GM12878 (cell line): Measurements from ENCODE around the gene INPP4B. TPM values are rescaled to one million over a fixed set of nuclear protein-coding genes. Genes with fewer than 3 reads are reported as not detected.

Experiments
- ATAC-seq: fragments of 200-7000 bp; cut with Tn5 transposase; 3 replicates; pipeline ENCODE4 v1.9.1; 2020; ENCODE audit warnings: mild to moderate bottlenecking, moderate library complexity
- BruUV-seq: library from RNA; stranded (reverse); fragments of 400-500 nt; replicated peaks from 2 replicates; lab custom pipeline; 2021; lab: Mats Ljungman, UMichigan
- CTCF ChIA-PET: fragments of 300-600 bp; sonication (Branson Sonifier 250); formaldehyde crosslinking; extraction: SDS; loops from one replicate; lab custom pipeline; 2021; ENCODE audit warnings: inconsistent platforms; lab: Yijun Ruan, JAX
- POLR2A ChIA-PET: fragments of 350-600 bp; formaldehyde crosslinking; extraction: SDS; loops from one replicate; lab custom pipeline; 2021; ENCODE audit warnings: inconsistent platforms; lab: Charles Lee
- RAD21 ChIA-PET: fragments of 300-600 bp; sonication (Branson Sonifier 250); formaldehyde crosslinking; loops from one replicate; lab custom pipeline; 2023; ENCODE audit warnings: antibody characterized with exemption; ENCODE audit not compliant: unreplicated experiment; lab: Charles Lee
- SMC1A ChIA-PET: fragments of 300-600 bp; sonication (Branson Sonifier 250); formaldehyde crosslinking; loops from one replicate; lab custom pipeline; 2023; ENCODE audit not compliant: unreplicated experiment, uncharacterized antibody; lab: Charles Lee
- DNase-seq: peaks from one replicate; pipeline ENCODE4 v3.0.0-alpha.2; 2011; ENCODE audit warnings: low read depth, low spot score
- FAIRE-seq: peaks from 3 replicates; lab custom pipeline; 2011; peaks lifted over from hg19 to GRCh38; lab: Jason Lieb, UNC
- H2AFZ ChIP-seq: 2 replicates; pipeline ENCODE4 v1.6.0; 2011; ENCODE audit warnings: low read depth, low read length, control low read depth; ENCODE audit not compliant: control insufficient read depth
- H3K27ac ChIP-seq: 2 replicates; pipeline ENCODE4 v1.5.1; 2011; ENCODE audit warnings: control low read depth; ENCODE audit not compliant: control insufficient read depth, insufficient read depth
- H3K27me3 ChIP-seq, 2 experiments: replicated peaks in 1 of 2; 2 replicates each; pipeline versions ENCODE4 v1.6.0 to v1.6.1; 2011; ENCODE audit warnings: low read length in 1 of 2; ENCODE audit not compliant: control insufficient read depth in 2 of 2, insufficient read depth in 2 of 2
- H3K36me3 ChIP-seq, 2 experiments: 2 replicates each; pipeline ENCODE4 v1.5.1; 2011; ENCODE audit warnings: low read length in 1 of 2; ENCODE audit not compliant: control insufficient read depth in 2 of 2, insufficient read depth in 2 of 2
- H3K4me1 ChIP-seq: 2 replicates; pipeline ENCODE4 v1.6.1; 2011; ENCODE audit warnings: mild to moderate bottlenecking, low read length, moderate library complexity, mixed read lengths; ENCODE audit not compliant: control insufficient read depth, insufficient read depth
- H3K4me2 ChIP-seq: 2 replicates; pipeline ENCODE4 v1.6.0; 2011; ENCODE audit warnings: control low read depth; ENCODE audit not compliant: control insufficient read depth, insufficient read depth
- H3K4me3 ChIP-seq: fragments of 200-600 bp; sonication (generic); 2 replicates; pipeline ENCODE4 v1.5.1; 2016
- H3K79me2 ChIP-seq: 2 replicates; pipeline ENCODE4 v1.6.0; 2011; ENCODE audit warnings: low read length; ENCODE audit not compliant: control insufficient read depth, insufficient read depth
- H3K9ac ChIP-seq: 2 replicates; pipeline ENCODE4 v1.8.0; 2011; ENCODE audit warnings: low read length, control low read depth, mixed read lengths; ENCODE audit not compliant: control insufficient read depth, insufficient read depth
- H3K9me3 ChIP-seq: replicated peaks from 3 replicates; pipeline ENCODE4 v1.5.1; 2011; ENCODE audit warnings: mild to moderate bottlenecking, low read length; ENCODE audit not compliant: control insufficient read depth, insufficient read depth
- H4K20me1 ChIP-seq: 2 replicates; pipeline ENCODE4 v1.6.0; 2011; ENCODE audit not compliant: control insufficient read depth, insufficient read depth
- CBX5 ChIP-seq: sonication (generic); IDR thresholded peaks from 2 replicates; pipeline ENCODE4 v1.6.1; 2016; ENCODE audit warnings: low read depth, moderate library complexity, mild to moderate bottlenecking, inconsistent platforms
- CREB1 ChIP-seq: IDR thresholded peaks from 2 replicates; pipeline ENCODE4 v1.6.1; 2012; ENCODE audit warnings: low read depth, mild to moderate bottlenecking, inconsistent platforms
- EP300 ChIP-seq, 2 experiments: fragments of 150-350 bp in 1 of 2; IDR thresholded peaks; 2 replicates each; pipeline ENCODE4 v1.6.1; 2011 to 2012; ENCODE audit warnings: low read depth in 2 of 2, low read length in 2 of 2, borderline replicate concordance in 1 of 2, improper control_type of control experiment in 1 of 2, inconsistent platforms in 1 of 2; ENCODE audit not compliant: control insufficient read depth in 1 of 2
- GATAD2B ChIP-seq: fragments of 450-650 bp; conservative IDR thresholded peaks from 2 replicates; pipeline ENCODE4 v1.6.1; 2017; ENCODE audit warnings: low read depth, mild to moderate bottlenecking, moderate library complexity
- IKZF1 ChIP-seq: fragments of 450-650 bp; conservative IDR thresholded peaks from 2 replicates; pipeline ENCODE4 v1.6.1; 2017; ENCODE audit warnings: antibody characterized with exemption, mild to moderate bottlenecking
- JUNB ChIP-seq: IDR thresholded peaks from 2 replicates; pipeline ENCODE4 v1.6.1; 2016; ENCODE audit warnings: antibody characterized with exemption, mild to moderate bottlenecking
- KDM1A ChIP-seq: fragments of 200-600 bp; sonication (generic); IDR thresholded peaks from 2 replicates; pipeline ENCODE4 v1.6.1; 2016; ENCODE audit warnings: borderline replicate concordance
- MTA3 ChIP-seq: IDR thresholded peaks from 2 replicates; pipeline ENCODE4 v1.6.1; 2012; ENCODE audit warnings: low read length, inconsistent platforms, borderline replicate concordance
- MYC ChIP-seq: IDR thresholded peaks from 2 replicates; pipeline ENCODE4 v1.6.1; 2011; ENCODE audit warnings: mild to moderate bottlenecking, low read length, moderate library complexity, inconsistent platforms; ENCODE audit not compliant: insufficient read depth, insufficient replicate concordance, insufficient read length, severe bottlenecking
- POLR2A ChIP-seq: IDR thresholded peaks from 2 replicates; pipeline ENCODE4 v1.6.1; 2011; ENCODE audit warnings: low read depth, mild to moderate bottlenecking, low read length
- RBBP5 ChIP-seq: fragments of 200-600 bp; sonication (generic); conservative IDR thresholded peaks from 2 replicates; pipeline ENCODE4 v1.6.1; 2016
- RELA ChIP-seq: fragments of 450-650 bp; IDR thresholded peaks from 2 replicates; pipeline ENCODE4 v1.8.0; 2014; ENCODE audit warnings: borderline replicate concordance; ENCODE audit not compliant: partially characterized antibody
- SKIL ChIP-seq: fragments of 450-650 bp; IDR thresholded peaks from 2 replicates; pipeline ENCODE4 v1.6.1; 2017; ENCODE audit warnings: mild to moderate bottlenecking, low read depth, inconsistent platforms; ENCODE audit not compliant: poor library complexity, severe bottlenecking
- SUPT20H ChIP-seq: IDR thresholded peaks from 2 replicates; pipeline ENCODE4 v1.6.1; 2011; ENCODE audit warnings: low read depth, mild to moderate bottlenecking, low read length, moderate library complexity, borderline replicate concordance; ENCODE audit not compliant: control insufficient read depth
- USF1 ChIP-seq: IDR thresholded peaks from 2 replicates; pipeline ENCODE4 v1.6.1; 2011; ENCODE audit warnings: borderline replicate concordance, low read depth, mild to moderate bottlenecking, moderate library complexity, mixed read lengths, low read length; ENCODE audit not compliant: insufficient read depth; ENCODE audit errors: extremely low read length
- ZNF24 ChIP-seq: fragments of 450-650 bp; IDR thresholded peaks from 2 replicates; pipeline ENCODE4 v1.6.1; 2017; ENCODE audit warnings: antibody characterized with exemption, mild to moderate bottlenecking
- ZSCAN29 ChIP-seq: fragments of 450-650 bp; IDR thresholded peaks from 2 replicates; pipeline ENCODE4 v1.6.1; 2017; ENCODE audit warnings: mild to moderate bottlenecking, moderate library complexity
- in situ Hi-C: fragments of 300-500 bp; cut with MboI; formaldehyde crosslinking; loops from 9 replicates; pipeline ENCODE4 v1.14.3; 2018; ENCODE audit warnings: mixed read lengths
- intact Hi-C: fragments of 100-400 bp; cut with micrococcal nuclease; formaldehyde crosslinking; loops from one replicate; pipeline ENCODE4 v1.14.2; 2022; ENCODE audit not compliant: unreplicated experiment
- polyA plus RNA-seq, 11 experiments: library from polyadenylated mRNA; depleted of rRNA in 4 of 11; unstranded in 6 of 11; stranded (reverse) in 5 of 11; fragments of >200 nt; fragmentation: Nextera tagmentation in 4 of 11; fragmentation: Illumina TruSeq in 1 of 11; extraction: Ambion mirVana in 4 of 11; extraction: Trizol in 1 of 11; gene quantifications; 1 replicate in 1 of 11; 2 replicates in 10 of 11; pipeline versions ENCODE4 v1.2.1 to v1.2.3, GENCODE V29; 2011 to 2016; ENCODE audit warnings: inconsistent platforms in 2 of 11, missing spikeins in 2 of 11, low read depth in 1 of 11
- total RNA-seq, 4 experiments: library from RNA; depleted of rRNA in 3 of 4; stranded (reverse); fragments of >200 nt in 3 of 4; fragmentation: Illumina TruSeq in 1 of 4; extraction: Trizol in 1 of 4; gene quantifications; 2 replicates each; pipeline versions ENCODE4 v1.2.1 to v1.2.3, GENCODE V29; 2013 to 2021
- TF ChIP-seq, protein P1 (sequence below): fragments of 450-650 bp; conservative IDR thresholded peaks from 2 replicates; pipeline ENCODE4 v1.6.1; 2017; ENCODE audit warnings: mild to moderate bottlenecking, moderate library complexity
- TF ChIP-seq, protein P2 (sequence below): fragments of 150-350 bp; IDR thresholded peaks from 2 replicates; pipeline ENCODE4 v1.6.1; 2014; ENCODE audit warnings: mild to moderate bottlenecking, low read depth, low read length

INPP4B gene
- total and polyA plus RNA-seq, 10 of the 15 experiments (the other 5 are each of a cell fraction or from before 2014, with no cell fraction given): 0.53 to 11.2 (median 0.95) TPM

GRCh38 chr4:142701017-142701416, 145.1 kb downstream of the INPP4B start (continued):
- TF ChIP-seq MYC (no peak), SKIL (no peak), KDM1A (no peak), ZSCAN29 (no peak), USF1 (no peak), POLR2A (no peak), RBBP5 (no peak), MTA3 (no peak)
- TF ChIP-seq, protein P1, sequence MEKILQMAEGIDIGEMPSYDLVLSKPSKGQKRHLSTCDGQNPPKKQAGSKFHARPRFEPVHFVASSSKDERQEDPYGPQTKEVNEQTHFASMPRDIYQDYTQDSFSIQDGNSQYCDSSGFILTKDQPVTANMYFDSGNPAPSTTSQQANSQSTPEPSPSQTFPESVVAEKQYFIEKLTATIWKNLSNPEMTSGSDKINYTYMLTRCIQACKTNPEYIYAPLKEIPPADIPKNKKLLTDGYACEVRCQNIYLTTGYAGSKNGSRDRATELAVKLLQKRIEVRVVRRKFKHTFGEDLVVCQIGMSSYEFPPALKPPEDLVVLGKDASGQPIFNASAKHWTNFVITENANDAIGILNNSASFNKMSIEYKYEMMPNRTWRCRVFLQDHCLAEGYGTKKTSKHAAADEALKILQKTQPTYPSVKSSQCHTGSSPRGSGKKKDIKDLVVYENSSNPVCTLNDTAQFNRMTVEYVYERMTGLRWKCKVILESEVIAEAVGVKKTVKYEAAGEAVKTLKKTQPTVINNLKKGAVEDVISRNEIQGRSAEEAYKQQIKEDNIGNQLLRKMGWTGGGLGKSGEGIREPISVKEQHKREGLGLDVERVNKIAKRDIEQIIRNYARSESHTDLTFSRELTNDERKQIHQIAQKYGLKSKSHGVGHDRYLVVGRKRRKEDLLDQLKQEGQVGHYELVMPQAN: no peak

- Histone ChIP-seq H4K20me1 (no peaks in the 10 kb centered on the region), H3K9ac (no peak overlapping the region), H3K4me2 (no peak overlapping the region), H3K4me1 (no peaks in the 10 kb centered on the region), H3K27me3 (no peaks in the 10 kb centered on the region), H3K27ac (no peak overlapping the region), H2AFZ (no peak overlapping the region), H3K4me3 (no peak overlapping the region), H3K36me3 (no peaks in the 10 kb centered on the region), H3K9me3 (no peaks in the 10 kb centered on the region), H3K79me2 (no peaks in the 10 kb centered on the region)
- SMC1A ChIA-PET: no interaction called here
- POLR2A ChIA-PET: no interaction called here
- FAIRE-seq: no peak
- RAD21 ChIA-PET: no interaction called here
- intact Hi-C loops (no loop called here), in situ Hi-C loops (loop anchor here (25.0 kb wide), 1 partner anchor 563 kb away; no protein-coding TSS in a partner anchor)
- BruUV-seq: no TSS peak
- ATAC-seq: no peak
- TF ChIP-seq GATAD2B: no peak
- TF ChIP-seq IKZF1: no peak
- TF ChIP-seq CBX5: no peak
- TF ChIP-seq, protein P2, sequence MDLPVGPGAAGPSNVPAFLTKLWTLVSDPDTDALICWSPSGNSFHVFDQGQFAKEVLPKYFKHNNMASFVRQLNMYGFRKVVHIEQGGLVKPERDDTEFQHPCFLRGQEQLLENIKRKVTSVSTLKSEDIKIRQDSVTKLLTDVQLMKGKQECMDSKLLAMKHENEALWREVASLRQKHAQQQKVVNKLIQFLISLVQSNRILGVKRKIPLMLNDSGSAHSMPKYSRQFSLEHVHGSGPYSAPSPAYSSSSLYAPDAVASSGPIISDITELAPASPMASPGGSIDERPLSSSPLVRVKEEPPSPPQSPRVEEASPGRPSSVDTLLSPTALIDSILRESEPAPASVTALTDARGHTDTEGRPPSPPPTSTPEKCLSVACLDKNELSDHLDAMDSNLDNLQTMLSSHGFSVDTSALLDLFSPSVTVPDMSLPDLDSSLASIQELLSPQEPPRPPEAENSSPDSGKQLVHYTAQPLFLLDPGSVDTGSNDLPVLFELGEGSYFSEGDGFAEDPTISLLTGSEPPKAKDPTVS: no peak
- no peak for TF ChIP-seq RELA
- no peak for TF ChIP-seq EP300 (IDR thresholded peaks at IDR 0.05; ENCODE audit: borderline replicate concordance in 1 of 2, control insufficient read depth in 1 of 2, low read depth in 2 of 2, low read length in 2 of 2)
- no peak for TF ChIP-seq SUPT20H
- no peak for TF ChIP-seq CREB1
- TF ChIP-seq ZNF24: no peak
- TF ChIP-seq JUNB: no peak
- DNase-seq: no peak
- CTCF ChIA-PET: no interaction called here
Measured at GRCh38 chr4:142700531-142700930, 145.6 kb downstream of the INPP4B start.
